Measurements from ENCODE around the gene AP1S3.

AP1S3 gene

GRCh38 chr2:223841436-223842190 lies 4.2 kb upstream of the AP1S3 start:
- Mint-ChIP-seq H3K27ac (ENCODE audit: low read depth) (peak overlapping the region; percentile 9), H3K27me3 (no peaks in the 10 kb centered on the region), H3K36me3 (ENCODE audit: insufficient read depth) (peaks cover 5% of the 10 kb centered on the region), H3K4me3 (no peak overlapping the region), H3K9me3 (no peaks in the 10 kb centered on the region), H3K4me1 (peaks cover 5% of the 10 kb centered on the region)
- DNase-seq (ENCODE audit: low spot score in 2 of 2) (no peak), ATAC-seq (replicated peaks; ENCODE audit: extremely low read depth, poor library complexity, severe bottlenecking) (no peak)

- Mint-ChIP-seq H3K4me3 (peak overlapping the region; percentile 86), H3K9me3 (no peaks in the 10 kb centered on the region), H3K4me1 (peaks cover 16% of the 10 kb centered on the region), H3K36me3 (ENCODE audit: insufficient read depth) (peaks cover 5% of the 10 kb centered on the region), H3K27ac (ENCODE audit: low read depth) (peak overlapping the region; percentile 78), H3K27me3 (no peaks in the 10 kb centered on the region)
- ATAC-seq (replicated peaks; ENCODE audit: extremely low read depth, poor library complexity, severe bottlenecking) (no peak), DNase-seq (ENCODE audit: low spot score in 2 of 2) (peak in 1 of 2 donors; percentile 10)
These were observed 1.5 kb downstream of the AP1S3 start for GRCh38 chr2:223835701-223836532.

GRCh38 chr2:223834431-223834830 lies 3.0 kb downstream of the AP1S3 start:
- ATAC-seq (replicated peaks; ENCODE audit: extremely low read depth, poor library complexity, severe bottlenecking) = no peak
- no peak overlapping the region for H3K27ac Mint-ChIP-seq (ENCODE audit: low read depth)
- H3K4me1 Mint-ChIP-seq = peaks cover 16% of the 10 kb centered on the region

GRCh38 chr2:223832241-223832903 lies 5.0 kb downstream of the AP1S3 start:
- H3K4me3 Mint-ChIP-seq = no peak overlapping the region
- no peak overlapping the region for H3K27ac Mint-ChIP-seq (ENCODE audit: low read depth)
- DNase-seq (ENCODE audit: low spot score in 2 of 2) = no peak
- no peaks in the 10 kb centered on the region for H3K27me3 Mint-ChIP-seq
- no peak for ATAC-seq (replicated peaks; ENCODE audit: extremely low read depth, poor library complexity, severe bottlenecking)
- H3K36me3 Mint-ChIP-seq (ENCODE audit: insufficient read depth) = peaks cover 2% of the 10 kb centered on the region
- H3K4me1 Mint-ChIP-seq = peaks cover 16% of the 10 kb centered on the region
- no peaks in the 10 kb centered on the region for H3K9me3 Mint-ChIP-seq

More at GRCh38 chr2:223834431-223834830, 3.0 kb downstream of the AP1S3 start:
- H3K36me3 Mint-ChIP-seq (ENCODE audit: insufficient read depth) = peaks cover 5% of the 10 kb centered on the region
- no peak for DNase-seq (ENCODE audit: low spot score in 2 of 2)
- no peak overlapping the region for H3K4me3 Mint-ChIP-seq
- H3K27me3 Mint-ChIP-seq = no peaks in the 10 kb centered on the region
- H3K9me3 Mint-ChIP-seq = no peaks in the 10 kb centered on the region

GRCh38 chr2:223829128-223829527 lies 8.3 kb downstream of the AP1S3 start:
- Mint-ChIP-seq H3K27ac (ENCODE audit: low read depth) (no peak overlapping the region), H3K27me3 (no peaks in the 10 kb centered on the region), H3K4me3 (no peak overlapping the region), H3K4me1 (peaks cover 4% of the 10 kb centered on the region), H3K9me3 (no peaks in the 10 kb centered on the region), H3K36me3 (ENCODE audit: insufficient read depth) (no peaks in the 10 kb centered on the region)
- DNase-seq (ENCODE audit: low spot score in 2 of 2) (no peak), ATAC-seq (replicated peaks; ENCODE audit: extremely low read depth, poor library complexity, severe bottlenecking) (no peak)

GRCh38 chr2:223828314-223828713 lies 9.1 kb downstream of the AP1S3 start:
- H3K4me1 Mint-ChIP-seq = peaks cover 4% of the 10 kb centered on the region
- ATAC-seq (replicated peaks; ENCODE audit: extremely low read depth, poor library complexity, severe bottlenecking) (no peak), DNase-seq (ENCODE audit: low spot score in 2 of 2) (no peak)
- H3K27ac Mint-ChIP-seq (ENCODE audit: low read depth) = no peak overlapping the region
- H3K36me3 Mint-ChIP-seq (ENCODE audit: insufficient read depth) = no peaks in the 10 kb centered on the region
- no peaks in the 10 kb centered on the region for H3K9me3 Mint-ChIP-seq
- H3K27me3 Mint-ChIP-seq = no peaks in the 10 kb centered on the region
- no peak overlapping the region for H3K4me3 Mint-ChIP-seq

- Mint-ChIP-seq H3K27ac (ENCODE audit: low read depth) (no peak overlapping the region), H3K9me3 (no peaks in the 10 kb centered on the region), H3K4me3 (no peak overlapping the region), H3K36me3 (ENCODE audit: insufficient read depth) (no peaks in the 10 kb centered on the region), H3K27me3 (no peaks in the 10 kb centered on the region), H3K4me1 (peaks cover 4% of the 10 kb centered on the region)
- DNase-seq (ENCODE audit: low spot score in 2 of 2) (no peak), ATAC-seq (replicated peaks; ENCODE audit: extremely low read depth, poor library complexity, severe bottlenecking) (no peak)
These were observed 10.4 kb downstream of the AP1S3 start for GRCh38 chr2:223826995-223827394.

GRCh38 chr2:223824301-223824700 lies 13.1 kb downstream of the AP1S3 start:
- DNase-seq (ENCODE audit: low spot score in 2 of 2) = no peak
- no peak overlapping the region for H3K4me3 Mint-ChIP-seq
- H3K36me3 Mint-ChIP-seq (ENCODE audit: insufficient read depth) = no peaks in the 10 kb centered on the region
- ATAC-seq (replicated peaks; ENCODE audit: extremely low read depth, poor library complexity, severe bottlenecking) = no peak
- no peaks in the 10 kb centered on the region for H3K4me1 Mint-ChIP-seq
- no peak overlapping the region for H3K27ac Mint-ChIP-seq (ENCODE audit: low read depth)
- no peaks in the 10 kb centered on the region for H3K27me3 Mint-ChIP-seq
- H3K9me3 Mint-ChIP-seq = no peaks in the 10 kb centered on the region

GRCh38 chr2:223822818-223823217 lies 14.6 kb downstream of the AP1S3 start:
- no peak for DNase-seq (ENCODE audit: low spot score in 2 of 2)
- Mint-ChIP-seq H3K36me3 (ENCODE audit: insufficient read depth) (no peaks in the 10 kb centered on the region), H3K9me3 (no peaks in the 10 kb centered on the region), H3K4me3 (no peak overlapping the region), H3K4me1 (no peaks in the 10 kb centered on the region), H3K27ac (ENCODE audit: low read depth) (no peak overlapping the region), H3K27me3 (no peaks in the 10 kb centered on the region)
- ATAC-seq (replicated peaks; ENCODE audit: extremely low read depth, poor library complexity, severe bottlenecking) = no peak

- no peak overlapping the region for H3K4me3 Mint-ChIP-seq
These were observed 16.8 kb downstream of the AP1S3 start for GRCh38 chr2:223820549-223820948.

GRCh38 chr2:223819891-223820290 lies 17.5 kb downstream of the AP1S3 start:
- DNase-seq (ENCODE audit: low spot score in 2 of 2) (no peak), ATAC-seq (replicated peaks; ENCODE audit: extremely low read depth, poor library complexity, severe bottlenecking) (no peak)
- Mint-ChIP-seq H3K4me3 (no peak overlapping the region), H3K9me3 (no peaks in the 10 kb centered on the region), H3K27ac (ENCODE audit: low read depth) (no peak overlapping the region), H3K36me3 (ENCODE audit: insufficient read depth) (no peaks in the 10 kb centered on the region), H3K27me3 (no peaks in the 10 kb centered on the region), H3K4me1 (no peaks in the 10 kb centered on the region)

More at GRCh38 chr2:223820549-223820948, 16.8 kb downstream of the AP1S3 start:
- H3K27me3 Mint-ChIP-seq = no peaks in the 10 kb centered on the region
- ATAC-seq (replicated peaks; ENCODE audit: extremely low read depth, poor library complexity, severe bottlenecking) (no peak), DNase-seq (ENCODE audit: low spot score in 2 of 2) (no peak)
- no peaks in the 10 kb centered on the region for H3K36me3 Mint-ChIP-seq (ENCODE audit: insufficient read depth)
- H3K9me3 Mint-ChIP-seq = no peaks in the 10 kb centered on the region
- no peak overlapping the region for H3K27ac Mint-ChIP-seq (ENCODE audit: low read depth)
- no peaks in the 10 kb centered on the region for H3K4me1 Mint-ChIP-seq

GRCh38 chr2:223815884-223816570 lies 21.4 kb downstream of the AP1S3 start:
- DNase-seq (ENCODE audit: low spot score in 2 of 2) = no peak
- H3K9me3 Mint-ChIP-seq = no peaks in the 10 kb centered on the region
- no peak overlapping the region for H3K27ac Mint-ChIP-seq (ENCODE audit: low read depth)
- H3K4me3 Mint-ChIP-seq = no peak overlapping the region
- H3K4me1 Mint-ChIP-seq = no peaks in the 10 kb centered on the region
- no peak for ATAC-seq (replicated peaks; ENCODE audit: extremely low read depth, poor library complexity, severe bottlenecking)
- H3K36me3 Mint-ChIP-seq (ENCODE audit: insufficient read depth) = no peaks in the 10 kb centered on the region
- H3K27me3 Mint-ChIP-seq = no peaks in the 10 kb centered on the region
